Gastrocnemius medialis (tissue), 4 donors: ENCODE data around the gene FBXW7. TPM values are rescaled to one million over a fixed set of nuclear protein-coding genes. Genes with fewer than 3 reads are reported as not detected.

Experiments used
- ATAC-seq, 2 donors: fragments of 150-250 bp; one replicate each; pipeline ENCODE4 v1.9.1; 2016
- DNase-seq, 2 donors: peaks; one replicate each; pipeline ENCODE4 v3.0.0-alpha.2; 2019
- H3K27ac ChIP-seq, 4 donors: fragments of 200-600 bp; sonication (generic); 1 replicate in 1 of 4; 2 replicates in 3 of 4; pipeline ENCODE4 v1.5.1; 2016 to 2018; ENCODE audit warnings: mild to moderate bottlenecking in 2 of 4, moderate library complexity in 1 of 4
- H3K27me3 ChIP-seq, 3 donors: fragments of 200-600 bp; sonication (generic) in 2 of 3; 1 replicate in 1 of 3; 2 replicates in 2 of 3; pipeline versions ENCODE4 v1.5.1 to v1.6.0; 2016 to 2019; ENCODE audit warnings: mild to moderate bottlenecking in 1 of 3, moderate library complexity in 1 of 3
- H3K36me3 ChIP-seq, 2 donors: fragments of 200-600 bp; sonication (generic) in 1 of 2; one replicate each; pipeline ENCODE4 v1.5.1; 2017 to 2018
- H3K4me1 ChIP-seq, 2 donors: fragments of 200-600 bp; sonication (generic) in 1 of 2; one replicate each; pipeline ENCODE4 v1.5.1; 2016 to 2017; ENCODE audit warnings: mild to moderate bottlenecking in 2 of 2
- H3K4me3 ChIP-seq, 4 donors: fragments of 200-600 bp; sonication (generic) in 3 of 4; 1 replicate in 1 of 4; 2 replicates in 3 of 4; pipeline ENCODE4 v1.5.1; 2016 to 2019; ENCODE audit warnings: mild to moderate bottlenecking in 2 of 4
- H3K9me3 ChIP-seq, 3 donors: fragments of 200-600 bp; sonication (generic) in 2 of 3; 1 replicate in 1 of 3; 2 replicates in 2 of 3; pipeline ENCODE4 v1.5.1; 2016 to 2019
- CTCF ChIP-seq, 5 experiments: fragments of 450-650 bp in 3 of 5; fragments of 200-600 bp in 2 of 5; sonication (generic) in 2 of 5; IDR thresholded peaks in 4 of 5; conservative IDR thresholded peaks in 1 of 5; 1 replicate in 4 of 5; 2 replicates in 1 of 5; pipeline ENCODE4 v1.5.1; 2016 to 2019; ENCODE audit warnings: antibody characterized with exemption in 5 of 5, mild to moderate bottlenecking in 3 of 5, moderate library complexity in 3 of 5
- POLR2A ChIP-seq, 2 donors: fragments of 450-650 bp; IDR thresholded peaks; one replicate each; pipeline ENCODE4 v1.6.1; 2017; ENCODE audit warnings: antibody characterized with exemption in 2 of 2, mild to moderate bottlenecking in 2 of 2, moderate library complexity in 2 of 2
- in situ Hi-C, 4 donors: fragments of 200-750 bp; cut with MboI; loops; one replicate each; pipeline versions ENCODE4 v1.15.0 to v1.8.0; 2017; ENCODE audit warnings: low sequenced_read_pairs in 4 of 4
- intact Hi-C: fragments of 100-400 bp; cut with DNase I; formaldehyde crosslinking; loops from one replicate; pipeline ENCODE4 v1.15.1; 2023; ENCODE audit warnings: low total_unique reads
- total RNA-seq, 4 donors: library from RNA; depleted of rRNA; stranded (reverse); fragments of >200 nt; gene quantifications; one replicate each; pipeline versions ENCODE4 v1.1.0 to v1.2.3, GENCODE V29; 2016

Gene FBXW7
- total RNA-seq, 4 donors from 2014 or later: 23.5 to 40.8 (median 28.8) TPM

DNA sequence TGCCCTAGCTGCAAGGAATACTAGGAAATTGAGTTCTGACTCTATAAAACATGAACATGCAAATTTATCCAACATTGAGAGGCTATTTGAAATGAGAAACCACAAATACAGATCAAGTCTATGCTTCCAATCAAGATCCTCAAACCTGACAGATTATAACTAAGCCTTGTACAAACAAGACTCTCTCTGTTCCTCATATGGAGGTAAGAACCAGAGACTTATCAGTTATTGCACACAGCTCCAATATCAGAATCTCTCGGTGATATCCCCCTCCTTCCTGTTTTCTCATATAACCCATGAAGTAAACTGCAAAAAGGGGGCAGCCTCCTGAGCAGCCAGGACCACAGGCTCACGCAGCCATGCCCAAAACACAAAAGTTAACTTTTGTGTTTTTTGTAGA is 36.5 kb downstream of the FBXW7 start:
- DNase-seq (no peak), ATAC-seq (no peak)
- in situ Hi-C loops (loop anchor here in 3 of 4 donors (5.0 to 10.0 kb wide), 2 partner anchors 138 to 145 kb away; no protein-coding TSS in a partner anchor), intact Hi-C loops (no loop called here)
- H3K27me3 ChIP-seq: no peaks in the 10 kb centered on the region
- TF ChIP-seq POLR2A (IDR thresholded peaks at IDR 0.05): no peak
- no peak for TF ChIP-seq CTCF (IDR thresholded peaks at IDR 0.05 in 4 of 5, conservative IDR thresholded peaks at IDR 0.05 in 1 of 5)
- H3K4me3 ChIP-seq: no peak overlapping the region
- H3K27ac ChIP-seq: no peak overlapping the region
- peaks cover 0 to 6% of the 10 kb centered on the region in 2 donors for H3K4me1 ChIP-seq
- no peaks in the 10 kb centered on the region for H3K36me3 ChIP-seq
- H3K9me3 ChIP-seq: no peaks in the 10 kb centered on the region

- no peak overlapping the region for H3K4me3 ChIP-seq
- ATAC-seq: no peak
Observed at GRCh38 chr4:152494020-152494419, 41.9 kb downstream of the FBXW7 start.

DNA sequence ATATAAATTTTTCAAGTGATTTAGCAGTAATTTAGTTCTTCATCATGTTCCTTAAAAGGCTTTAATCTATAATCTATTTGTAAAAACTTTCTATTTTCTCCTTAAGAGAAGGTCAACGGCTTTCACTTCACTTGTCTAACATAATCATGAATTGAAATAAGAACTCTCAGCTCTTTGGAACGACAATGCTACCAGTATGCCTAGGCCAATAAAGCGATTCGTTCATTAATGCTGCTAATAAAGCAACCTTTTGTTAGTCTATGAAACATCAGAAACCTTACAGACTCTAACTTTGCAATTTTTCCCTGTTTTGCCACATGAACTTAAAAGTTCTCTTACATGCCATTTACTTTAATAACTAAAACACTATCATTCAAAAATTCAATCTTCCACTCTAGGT is 47.6 kb downstream of the FBXW7 start:
- Histone ChIP-seq H3K4me1 (peaks cover 0 to 6% of the 10 kb centered on the region in 2 donors), H3K27me3 (no peaks in the 10 kb centered on the region), H3K36me3 (no peaks in the 10 kb centered on the region), H3K9me3 (no peaks in the 10 kb centered on the region), H3K4me3 (no peak overlapping the region), H3K27ac (no peak overlapping the region)
- TF ChIP-seq POLR2A (IDR thresholded peaks at IDR 0.05) (no peak), CTCF (IDR thresholded peaks at IDR 0.05 in 4 of 5, conservative IDR thresholded peaks at IDR 0.05 in 1 of 5) (no peak)
- DNase-seq (no peak), ATAC-seq (no peak)
- in situ Hi-C loops: no loop called here
- intact Hi-C loops: no loop called here

More at GRCh38 chr4:152494020-152494419, 41.9 kb downstream of the FBXW7 start:
- TF ChIP-seq POLR2A (IDR thresholded peaks at IDR 0.05) (no peak), CTCF (IDR thresholded peaks at IDR 0.05 in 4 of 5, conservative IDR thresholded peaks at IDR 0.05 in 1 of 5) (no peak)
- Histone ChIP-seq H3K27ac (no peak overlapping the region), H3K36me3 (no peaks in the 10 kb centered on the region), H3K4me1 (peaks cover 0 to 6% of the 10 kb centered on the region in 2 donors), H3K9me3 (no peaks in the 10 kb centered on the region), H3K27me3 (no peaks in the 10 kb centered on the region)
- in situ Hi-C loops (loop anchor here in 2 of 4 donors (10.0 kb wide), 1 partner anchor 151 kb away; no protein-coding TSS in a partner anchor), intact Hi-C loops (no loop called here)
- DNase-seq: no peak

DNA sequence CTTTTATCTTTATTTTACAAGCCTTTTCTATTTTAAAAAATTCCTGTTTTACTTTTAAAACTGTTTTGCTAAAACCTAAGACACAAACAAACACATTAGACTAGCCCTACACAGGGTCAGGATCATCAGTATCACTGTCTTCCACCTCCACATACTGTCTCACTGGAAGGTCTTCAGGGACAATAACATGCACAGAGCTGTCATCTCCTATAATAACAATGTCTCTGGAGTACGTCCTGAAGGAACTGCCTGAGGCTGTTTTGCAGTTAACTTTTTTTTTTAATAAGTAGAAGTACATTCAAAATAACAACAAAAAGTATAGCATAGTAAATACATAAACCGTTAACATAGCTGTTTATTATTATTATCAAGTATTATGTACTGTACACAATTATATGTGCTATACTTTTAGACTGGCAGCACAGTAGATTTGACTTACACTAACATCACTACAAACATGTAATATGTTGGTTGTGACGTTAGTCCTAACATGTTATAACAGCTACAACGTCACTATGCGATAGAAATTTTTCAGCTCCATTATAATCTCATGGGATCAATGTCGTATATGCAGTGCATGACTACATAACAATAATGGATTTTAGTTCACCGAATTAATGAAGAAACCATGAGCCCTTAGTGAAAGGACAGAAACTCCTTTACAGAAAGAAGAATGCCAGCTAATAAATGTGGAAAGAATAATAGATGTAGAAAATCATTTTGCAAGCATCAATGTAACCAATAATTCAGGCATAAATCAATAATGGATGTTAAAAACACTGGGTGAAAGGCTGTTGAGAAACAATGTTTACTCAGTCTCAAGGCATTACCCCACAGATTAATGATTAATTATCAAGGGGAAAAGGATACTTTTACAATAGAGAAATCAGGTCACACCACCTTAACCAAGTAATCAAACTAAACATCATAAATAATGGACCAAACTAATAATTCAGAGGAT is 49.2 kb downstream of the FBXW7 start:
- Histone ChIP-seq H3K36me3 (no peaks in the 10 kb centered on the region), H3K4me3 (no peak overlapping the region), H3K27ac (no peak overlapping the region), H3K27me3 (no peaks in the 10 kb centered on the region), H3K4me1 (peaks cover 0 to 6% of the 10 kb centered on the region in 2 donors), H3K9me3 (no peaks in the 10 kb centered on the region)
- intact Hi-C loops: no loop called here
- in situ Hi-C loops: no loop called here
- TF ChIP-seq CTCF (IDR thresholded peaks at IDR 0.05 in 4 of 5, conservative IDR thresholded peaks at IDR 0.05 in 1 of 5) (no peak), POLR2A (IDR thresholded peaks at IDR 0.05) (no peak)
- ATAC-seq (no peak), DNase-seq (no peak)
